Measurements from ENCODE around the gene SERINC2. TPM values are rescaled to one million over a fixed set of nuclear protein-coding genes. Genes with fewer than 3 reads are reported as not detected.
"Not testable (repeated sequence)": the region's sequence is repeated elsewhere in the genome, so short reads cannot be mapped to it uniquely, and the experiment has no call there.

SERINC2 gene
- total RNA-seq, 1 donor from 2014 or later = 9.1 TPM

GRCh38 chr1:31414980-31415370 lies 2.0 kb downstream of the SERINC2 start:
- DNase-seq (ENCODE audit: low read depth in 2 of 2) = no peak

- DNase-seq (ENCODE audit: low read depth in 2 of 2) = no peak
Measured at GRCh38 chr1:31415658-31416057, 2.6 kb downstream of the SERINC2 start.

- peak in 1 of 2 donors; percentile 36 for DNase-seq (ENCODE audit: low read depth in 2 of 2)
Measured at GRCh38 chr1:31416101-31416736, 3.2 kb downstream of the SERINC2 start.

GRCh38 chr1:31417148-31417547 lies 4.1 kb downstream of the SERINC2 start:
- DNase-seq (ENCODE audit: low read depth in 2 of 2) = no peak

GRCh38 chr1:31418626-31419323 lies 5.8 kb downstream of the SERINC2 start:
- DNase-seq (ENCODE audit: low read depth in 2 of 2) = no peak

GRCh38 chr1:31420716-31421115 lies 7.7 kb downstream of the SERINC2 start:
- no peak for DNase-seq (ENCODE audit: low read depth in 2 of 2)

- peak in 1 of 2 donors; percentile 25 for DNase-seq (ENCODE audit: low read depth in 2 of 2)
Measured at GRCh38 chr1:31421371-31422040, 8.5 kb downstream of the SERINC2 start.

GRCh38 chr1:31422505-31423319 lies 9.7 kb downstream of the SERINC2 start:
- peak; percentile 69 to 76 for DNase-seq (ENCODE audit: low read depth in 2 of 2)

GRCh38 chr1:31423418-31423947 lies 10.5 kb downstream of the SERINC2 start:
- no peak for DNase-seq (ENCODE audit: low read depth in 2 of 2)

- no peak for DNase-seq (ENCODE audit: low read depth in 2 of 2)
Measured at GRCh38 chr1:31424568-31424967, 11.6 kb downstream of the SERINC2 start.

GRCh38 chr1:31425301-31426081 lies 12.5 kb downstream of the SERINC2 start:
- DNase-seq (ENCODE audit: low read depth in 2 of 2) = no peak

- DNase-seq (ENCODE audit: low read depth in 2 of 2) = no peak
Measured at GRCh38 chr1:31426249-31426922, 13.4 kb downstream of the SERINC2 start.

- DNase-seq (ENCODE audit: low read depth in 2 of 2) = no peak
Measured at GRCh38 chr1:31427322-31427721, 14.3 kb downstream of the SERINC2 start.

- no peak for DNase-seq (ENCODE audit: low read depth in 2 of 2)
Measured at GRCh38 chr1:31428436-31429221, 15.6 kb downstream of the SERINC2 start.

GRCh38 chr1:31429583-31429982 lies 16.6 kb downstream of the SERINC2 start:
- no peak for DNase-seq (ENCODE audit: low read depth in 2 of 2)

- DNase-seq (ENCODE audit: low read depth in 2 of 2) = not testable (repeated sequence)
Measured at GRCh38 chr1:31431351-31432257, 18.6 kb downstream of the SERINC2 start.

GRCh38 chr1:31432592-31433395 lies 19.8 kb downstream of the SERINC2 start:
- DNase-seq (ENCODE audit: low read depth in 2 of 2) = no peak
